ENCODE data around the gene KLHL3.

DNA sequence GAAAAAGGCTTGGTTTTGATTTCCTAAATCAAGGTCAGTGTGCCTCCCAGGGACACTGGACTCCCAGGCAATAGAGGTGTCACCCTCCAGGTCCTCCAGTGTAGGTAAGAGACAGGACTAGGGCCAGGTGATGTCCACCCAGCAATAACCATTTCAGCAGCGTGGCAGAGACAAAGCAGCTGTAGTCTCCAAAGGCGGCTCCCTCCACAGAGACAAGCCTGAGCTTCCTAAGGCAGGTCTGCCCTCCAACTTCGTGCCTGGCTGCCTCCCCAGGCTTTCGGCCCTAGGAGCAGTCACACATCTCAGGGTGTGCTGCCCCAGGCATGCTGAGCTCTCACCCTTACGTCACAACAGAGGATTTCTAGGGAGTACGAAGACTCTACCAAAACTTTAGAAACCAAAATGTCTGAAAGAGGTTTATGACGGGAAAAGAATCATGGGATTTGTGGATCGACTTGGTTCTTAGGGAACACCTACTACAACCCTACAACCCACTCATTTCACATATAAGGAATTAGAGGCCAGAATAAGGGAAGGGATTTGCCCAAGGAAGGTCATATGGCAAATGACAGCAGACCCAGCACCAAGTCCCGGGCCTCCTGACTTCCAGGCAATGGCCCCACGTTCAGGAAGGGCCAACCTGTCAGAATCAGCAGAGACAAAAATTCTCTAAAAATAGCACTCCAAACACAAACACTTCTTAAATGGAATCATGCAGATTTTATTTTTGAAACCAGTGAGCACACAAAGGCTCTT, 105.5 kb downstream of the KLHL3 start:
- TF ChIP-seq CTCF (IDR thresholded peaks at IDR 0.05 in 8 of 11, conservative IDR thresholded peaks at IDR 0.05 in 3 of 11) = no peak
- no peak for TF ChIP-seq POLR2A (IDR thresholded peaks at IDR 0.05)
